HG03575 (cell line): ENCODE results near the gene ARHGEF3.

ENCODE experiments used
- ATAC-seq: cut with Tn5 transposase; IDR thresholded peaks from one replicate; pipeline ENCODE4 v1.9.1; 2021; ENCODE audit not compliant: unreplicated experiment, insufficient number of reproducible peaks, low FRiP score; ENCODE audit errors: extremely low read depth

ARHGEF3 gene

DNA sequence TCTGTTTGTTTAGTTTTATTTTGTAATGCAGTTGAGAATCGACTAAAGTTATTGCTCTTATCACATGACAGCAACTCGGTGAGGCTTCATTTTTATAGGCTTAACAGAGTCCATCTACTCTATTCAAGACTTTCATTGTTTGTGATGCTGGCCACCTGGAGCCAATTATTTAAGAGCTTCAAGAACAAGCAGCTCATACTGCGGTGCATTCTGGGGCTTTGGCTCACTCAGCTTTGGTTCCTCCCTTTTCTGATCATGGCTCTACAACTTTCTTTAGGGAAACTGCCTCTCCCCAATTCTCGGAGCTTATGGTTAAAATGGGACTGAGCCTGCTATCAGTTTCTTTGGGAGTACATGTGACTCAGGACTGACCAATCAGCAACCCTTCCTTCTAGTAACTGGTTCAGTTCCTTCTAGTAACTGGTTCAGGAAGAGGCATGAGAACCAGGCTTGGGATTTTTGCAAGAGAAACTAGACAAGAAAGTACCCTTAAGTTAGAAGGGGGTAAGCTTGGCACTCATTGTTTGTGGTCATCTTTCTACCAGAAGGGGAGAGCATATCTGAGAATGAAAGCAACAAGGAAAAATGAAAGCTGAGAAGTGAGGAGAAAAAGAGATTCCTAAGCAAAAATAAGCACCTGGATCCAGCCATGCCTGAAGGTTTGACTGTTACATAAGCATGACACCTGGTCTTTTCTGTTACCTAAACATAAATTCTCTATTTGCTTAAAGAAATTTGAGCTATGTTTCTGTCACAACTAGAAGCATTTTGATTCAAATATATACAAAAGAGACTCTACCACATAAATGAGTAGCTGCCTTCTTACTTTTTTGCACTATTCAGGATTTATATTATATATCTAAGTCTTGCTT, 24.1 kb upstream of the ARHGEF3 start:
- no peak for ATAC-seq

- no peak for ATAC-seq
Measured at GRCh38 chr3:56823984-56824703, 22.4 kb upstream of the ARHGEF3 start.

- ATAC-seq, result no peak
Measured at GRCh38 chr3:56823421-56823926, 21.7 kb upstream of the ARHGEF3 start.

GRCh38 chr3:56822501-56822900, 20.8 kb upstream of the ARHGEF3 start:
- ATAC-seq, result no peak

- ATAC-seq, result no peak
Measured at GRCh38 chr3:56819016-56819809, 17.5 kb upstream of the ARHGEF3 start.

DNA sequence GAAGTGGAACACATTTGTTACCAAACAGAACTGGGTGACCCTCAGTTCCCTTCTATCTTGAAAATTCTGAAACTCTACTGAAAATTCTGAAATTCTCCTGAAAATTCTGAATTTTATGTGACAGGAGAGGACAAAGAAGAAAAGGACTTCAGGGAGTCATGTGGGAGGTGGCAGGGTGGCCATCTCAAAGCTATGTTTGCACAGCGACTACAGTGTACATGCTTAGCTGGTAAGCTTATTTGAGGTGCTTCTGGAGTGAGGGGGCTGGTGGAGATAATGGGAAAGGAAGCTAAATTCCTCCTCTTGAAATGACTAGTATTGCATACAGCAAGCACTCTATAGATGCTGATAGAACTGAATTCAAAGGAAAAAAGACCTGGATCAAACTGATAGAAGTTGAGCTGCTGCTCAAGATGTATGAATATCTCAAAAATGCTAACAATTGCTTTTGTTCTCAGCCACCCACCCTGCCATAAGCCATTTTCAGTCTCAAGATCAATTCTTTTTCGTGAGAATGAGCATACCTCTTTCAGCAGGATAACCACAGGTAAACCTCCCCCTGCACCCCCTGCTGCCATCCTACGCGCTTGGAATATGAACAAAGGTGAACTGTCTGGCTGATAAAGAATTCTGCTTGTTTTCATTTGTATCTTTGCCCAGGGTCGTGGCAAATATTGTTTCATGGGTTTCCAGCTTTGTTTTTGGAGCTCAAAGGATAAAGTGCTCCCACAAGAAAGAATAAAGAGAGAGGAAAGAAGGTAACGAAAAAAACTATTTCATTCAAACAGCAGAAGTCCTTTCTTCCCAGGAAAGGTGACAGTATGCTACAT, 16.6 kb upstream of the ARHGEF3 start:
- no peak for ATAC-seq

DNA sequence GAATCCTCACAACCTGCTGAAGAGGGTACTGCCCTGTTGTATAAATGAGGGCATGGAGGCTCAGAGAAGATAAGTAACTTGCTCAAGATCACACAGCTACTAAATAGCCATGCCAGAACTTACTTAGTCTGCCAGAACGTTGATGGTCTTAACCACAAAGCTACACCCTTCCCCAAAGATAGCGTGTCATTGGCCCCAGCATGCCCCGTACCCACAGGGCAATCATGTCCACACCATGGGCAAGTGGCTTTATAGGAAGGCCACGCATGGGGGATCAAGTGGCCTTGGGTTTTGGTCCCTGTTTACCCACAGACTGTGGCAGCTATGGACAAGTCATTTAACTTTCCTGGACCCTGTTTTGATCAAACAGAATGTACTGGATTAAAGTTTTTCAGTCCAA, 15.9 kb upstream of the ARHGEF3 start:
- no peak for ATAC-seq

DNA sequence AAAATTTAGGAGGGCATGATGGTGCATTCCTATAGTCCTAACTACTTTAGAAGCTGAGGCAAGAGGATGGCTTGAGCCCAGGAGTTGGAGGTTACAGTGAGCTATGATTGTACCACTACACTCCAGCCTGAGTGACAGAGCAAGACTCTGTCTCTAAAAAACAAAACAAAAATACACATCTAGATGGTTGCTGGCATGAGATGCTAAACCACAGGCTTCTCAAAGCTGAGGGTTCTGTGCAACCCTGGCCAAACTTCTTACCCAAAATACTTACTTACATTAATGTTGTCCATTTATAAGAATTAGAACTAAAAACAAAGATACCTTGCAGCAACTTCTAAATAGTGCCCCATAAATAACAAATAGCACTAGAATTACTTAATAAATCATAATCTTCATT, 14.3 kb upstream of the ARHGEF3 start:
- no peak for ATAC-seq

GRCh38 chr3:56815589-56815988, 13.8 kb upstream of the ARHGEF3 start:
- no peak for ATAC-seq

DNA sequence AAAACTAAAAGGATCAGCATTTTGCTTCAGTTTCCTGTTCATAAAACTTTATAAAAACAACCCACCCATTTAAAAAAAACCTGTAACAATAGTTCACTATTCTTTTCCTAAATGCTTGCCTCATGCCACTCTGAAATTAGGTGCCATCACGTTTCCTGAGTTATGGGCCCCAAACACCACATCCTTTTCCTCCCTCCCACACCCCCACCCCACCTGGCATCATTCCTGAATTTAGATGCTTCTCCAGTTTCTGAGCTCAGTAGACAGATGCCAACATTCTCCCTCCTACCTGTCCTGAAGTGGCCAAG, 11.9 kb upstream of the ARHGEF3 start:
- ATAC-seq, result no peak

DNA sequence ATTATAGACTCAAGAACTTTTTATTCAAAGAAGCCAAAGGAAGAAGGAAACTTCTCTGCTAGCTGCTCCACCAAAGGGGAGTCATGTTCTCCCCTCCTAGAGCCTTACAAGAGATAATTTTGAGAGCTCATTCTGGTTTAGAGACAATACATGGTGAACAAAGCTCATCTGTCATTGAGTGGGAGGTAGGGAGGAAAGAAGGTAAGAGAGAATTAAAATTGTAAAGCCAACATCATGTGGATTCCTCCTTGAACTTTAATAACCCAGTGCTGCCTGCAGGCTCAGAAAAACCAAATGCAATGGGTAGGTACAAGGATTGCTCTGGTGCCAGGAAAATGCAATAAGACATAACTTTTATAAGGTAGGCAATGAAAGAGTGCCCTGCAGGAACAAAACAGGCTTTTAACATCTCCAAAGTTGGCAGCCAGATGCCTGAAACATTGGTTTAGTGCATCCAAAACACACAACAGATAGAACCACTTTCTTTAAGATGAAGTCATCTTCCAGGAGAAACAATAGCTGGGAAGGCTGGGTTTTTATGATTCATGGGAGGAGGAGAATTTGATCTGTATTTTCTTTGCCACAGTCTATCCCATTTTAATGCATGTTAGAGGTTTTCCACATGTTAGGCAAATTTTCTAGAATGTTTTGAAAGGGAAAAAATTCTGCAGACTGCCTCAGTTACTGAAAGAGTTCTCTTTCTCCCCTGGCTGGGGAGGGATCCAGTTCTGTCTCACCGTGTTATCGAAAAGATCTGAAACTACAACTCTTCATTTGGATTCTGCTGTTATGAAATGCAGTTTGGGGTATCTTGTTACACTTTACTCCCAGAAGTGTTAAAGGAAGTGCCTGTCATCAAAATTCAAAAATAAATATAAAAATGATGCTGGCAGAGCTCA, 11.3 kb upstream of the ARHGEF3 start:
- ATAC-seq, result no peak

DNA sequence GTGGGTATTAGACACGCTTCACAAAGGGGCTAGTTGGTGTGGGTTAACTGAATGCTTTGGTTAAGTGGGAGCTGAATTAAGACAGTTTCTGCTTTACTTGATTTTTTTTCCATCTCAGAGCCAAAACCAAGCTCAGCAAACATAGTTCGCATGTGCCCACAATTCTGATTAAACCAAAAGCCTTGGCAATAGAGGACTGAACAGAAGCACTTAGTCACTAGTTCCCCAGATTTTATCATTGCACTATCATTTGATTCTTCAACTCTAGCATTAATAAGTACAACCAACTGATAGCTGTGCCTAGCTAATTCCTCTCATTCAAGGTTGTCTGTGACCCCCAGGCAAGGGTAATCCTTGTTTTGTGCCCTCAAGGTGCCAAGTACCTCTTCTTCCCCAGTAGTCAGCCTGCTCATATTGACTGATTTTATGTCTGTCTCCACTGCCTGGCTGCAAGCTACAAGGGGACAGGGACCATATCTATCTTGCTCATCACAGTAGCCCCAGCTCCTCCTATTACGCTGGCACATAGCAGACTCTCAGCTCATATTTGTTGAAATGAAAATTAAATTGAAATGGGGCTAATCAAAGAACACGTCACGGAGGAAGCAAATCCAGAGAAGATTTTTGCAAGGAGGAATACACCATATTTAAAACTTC, 9.9 kb upstream of the ARHGEF3 start:
- no peak for ATAC-seq

GRCh38 chr3:56810577-56811545, 9.1 kb upstream of the ARHGEF3 start:
- ATAC-seq, result no peak

DNA sequence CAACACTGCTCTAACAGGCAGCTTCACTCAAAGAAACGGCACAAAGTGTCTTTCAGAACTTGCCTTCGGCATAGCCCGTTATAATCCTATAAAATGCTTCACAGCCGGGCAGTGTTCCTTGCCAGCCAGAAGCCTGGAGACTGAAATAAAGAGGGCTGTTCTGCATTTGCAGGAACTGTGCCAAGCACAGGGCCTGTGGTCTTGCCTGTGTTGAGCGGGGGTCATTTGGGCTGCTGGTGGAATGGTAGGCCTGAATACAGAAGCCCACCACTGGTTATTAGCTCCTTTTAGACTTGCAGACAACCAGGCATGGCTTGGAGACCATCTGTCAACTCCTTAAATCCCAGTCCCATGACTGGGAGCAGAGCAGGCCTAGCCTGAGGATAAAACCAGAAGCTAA, 4.7 kb upstream of the ARHGEF3 start:
- ATAC-seq, result no peak

- no peak for ATAC-seq
Measured at GRCh38 chr3:56802790-56803189, 1.0 kb upstream of the ARHGEF3 start.

DNA sequence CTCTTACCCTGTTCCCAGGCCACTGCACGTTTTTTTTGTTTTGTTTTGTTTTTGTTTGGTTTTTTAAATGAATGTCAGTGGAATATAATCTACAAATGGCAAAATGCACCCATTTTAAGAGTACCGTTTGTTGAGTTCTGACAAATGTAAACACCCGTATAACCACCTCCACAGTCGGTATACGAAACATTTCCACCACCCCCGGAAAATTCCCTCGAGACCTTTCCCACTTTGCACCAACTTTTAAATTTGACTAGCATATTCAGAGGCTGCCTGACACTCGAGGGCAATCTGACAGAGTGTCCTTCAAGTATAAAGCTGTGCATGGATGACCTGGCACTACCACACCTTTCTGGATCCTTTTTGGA, 613 bp upstream of the ARHGEF3 start:
- no peak for ATAC-seq
